Activated CD4-positive, alpha-beta T cell treated with anti-CD3 and anti-CD28 coated beads, Interleukin-2, amount 50 U/mL, for 16 hours (primary cell): ENCODE results near the gene MYO3A.

Source experiments
- DNase-seq: peaks from one replicate; pipeline ENCODE4 v3.0.0-alpha.2; 2020

MYO3A gene

GRCh38 chr10:26216585-26217395, 282.8 kb downstream of the MYO3A start, which contains the start of gene GAD2:
TSS of gene GAD2 (plus strand) at chr10:26216774. CDS start at chr10:26216810, 36 bp downstream.
- DNase-seq = no peak

DNA sequence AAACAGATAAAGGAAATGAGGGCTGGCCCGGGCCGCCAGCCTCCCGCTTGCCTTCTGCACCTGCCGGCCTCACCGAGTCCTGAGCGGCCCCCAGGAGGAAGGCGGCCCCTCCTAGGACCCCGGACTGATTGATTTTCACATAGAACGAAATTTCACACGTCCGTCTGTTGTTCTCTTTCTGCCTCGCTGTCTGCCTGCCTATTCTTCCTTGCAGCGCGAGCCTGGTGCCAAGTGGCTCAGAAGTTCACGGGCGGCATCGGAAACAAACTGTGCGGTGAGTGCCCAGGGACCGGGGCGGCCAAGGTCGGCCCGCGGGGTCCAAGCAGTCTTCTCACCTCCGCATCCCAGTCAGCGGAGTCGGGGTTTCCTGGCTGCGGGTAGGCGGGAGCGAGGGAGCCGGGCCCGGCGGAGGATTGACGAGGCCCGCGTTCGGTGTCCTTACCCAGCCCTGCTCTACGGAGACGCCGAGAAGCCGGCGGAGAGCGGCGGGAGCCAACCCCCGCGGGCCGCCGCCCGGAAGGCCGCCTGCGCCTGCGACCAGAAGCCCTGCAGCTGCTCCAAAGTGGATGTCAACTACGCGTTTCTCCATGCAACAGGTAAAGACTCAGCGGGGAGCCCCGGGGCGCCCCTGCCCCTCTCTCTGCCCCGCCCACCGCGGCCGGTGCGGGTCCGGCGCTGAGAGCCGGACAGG, 283.5 kb downstream of the MYO3A start:
- no peak for DNase-seq

- no peak for DNase-seq
Measured at GRCh38 chr10:26219676-26220075, 285.6 kb downstream of the MYO3A start.

DNA sequence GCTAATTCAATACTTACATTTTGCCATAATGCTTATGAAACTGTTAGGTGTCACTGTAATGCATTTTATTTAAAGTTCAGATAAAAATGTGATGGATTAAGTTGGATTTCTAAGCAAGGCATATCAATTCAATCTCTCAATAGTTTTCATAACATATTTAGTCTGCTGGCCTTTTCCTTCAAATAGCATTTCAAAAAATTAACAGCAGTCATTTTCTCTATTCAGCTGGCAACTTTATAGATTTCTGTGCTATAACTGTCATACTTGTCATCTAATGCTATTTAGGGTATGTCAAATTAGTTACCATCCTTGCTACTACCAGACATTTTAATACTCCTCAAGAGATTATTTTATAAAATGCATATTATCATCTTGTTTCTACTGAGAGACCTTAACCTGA, 286.9 kb downstream of the MYO3A start:
- no peak for DNase-seq

DNA sequence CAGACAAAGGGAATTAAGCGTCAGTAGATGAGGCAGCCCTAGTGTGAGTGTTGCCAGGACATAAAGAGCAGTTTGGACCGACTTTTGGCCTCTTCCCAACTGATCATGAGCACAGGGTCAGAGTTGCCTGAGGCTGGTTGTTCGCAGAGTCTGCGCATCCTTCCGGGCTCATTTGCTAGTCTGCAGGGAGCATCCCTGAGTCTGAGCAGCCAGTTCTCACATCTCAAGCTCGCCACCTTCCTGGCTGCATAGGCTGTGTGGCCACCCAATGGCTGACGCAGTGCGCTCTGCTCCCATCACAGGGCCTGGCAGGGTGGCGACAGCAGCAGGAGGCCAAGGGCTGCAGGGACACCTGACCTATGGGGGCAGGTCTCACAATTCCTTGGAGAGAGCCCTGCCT, 287.5 kb downstream of the MYO3A start:
- no peak for DNase-seq

DNA sequence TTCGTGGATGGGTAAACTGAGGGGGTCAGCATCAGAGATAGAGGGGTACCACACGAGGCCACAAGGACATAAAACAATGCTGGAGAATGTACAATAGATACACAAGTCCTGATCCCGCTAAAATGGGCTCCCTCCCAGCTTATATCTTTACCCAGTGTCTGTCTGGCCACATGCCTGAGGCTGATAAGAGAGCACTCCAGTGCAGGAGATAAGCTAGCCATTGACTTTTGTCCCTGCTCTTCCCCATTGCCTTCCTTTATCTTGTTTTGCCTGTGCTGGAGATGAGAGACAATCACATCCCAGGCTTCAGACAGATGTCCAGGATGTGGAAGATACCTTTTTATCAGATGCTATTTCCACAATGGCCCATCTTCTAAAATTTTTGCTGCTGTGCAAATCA, 288.5 kb downstream of the MYO3A start:
- DNase-seq = no peak

- no peak for DNase-seq
Measured at GRCh38 chr10:26225322-26225721, 291.3 kb downstream of the MYO3A start.

GRCh38 chr10:26227786-26228185, 293.8 kb downstream of the MYO3A start:
- DNase-seq = no peak

GRCh38 chr10:26232174-26232573, 298.1 kb downstream of the MYO3A start:
- no peak for DNase-seq

GRCh38 chr10:26235761-26236160, 301.7 kb downstream of the MYO3A start:
- no peak for DNase-seq

DNA sequence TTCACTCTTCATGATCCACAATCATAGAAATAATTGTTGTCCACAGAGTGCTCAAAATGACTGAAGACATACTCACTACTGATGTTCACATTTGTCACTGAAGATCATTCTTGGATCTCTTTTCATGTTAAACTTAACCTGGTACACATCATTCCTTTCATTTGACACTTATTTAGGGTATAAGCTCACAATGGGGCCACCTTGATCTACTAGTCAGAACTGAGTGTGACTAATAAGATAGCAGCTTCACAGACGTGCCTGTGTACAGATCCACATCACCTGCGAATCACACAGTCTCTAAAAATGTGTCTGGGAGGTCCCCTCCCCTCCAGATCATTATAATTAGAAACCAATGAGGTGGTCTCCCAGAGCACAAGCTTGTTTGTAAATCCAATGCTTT, 304.3 kb downstream of the MYO3A start:
- DNase-seq = no peak

GRCh38 chr10:26242706-26243350, 308.8 kb downstream of the MYO3A start:
- DNase-seq = no peak

GRCh38 chr10:26243351-26243720, 309.3 kb downstream of the MYO3A start:
- DNase-seq = no peak

- no peak for DNase-seq
Measured at GRCh38 chr10:26249681-26250080, 315.7 kb downstream of the MYO3A start.

DNA sequence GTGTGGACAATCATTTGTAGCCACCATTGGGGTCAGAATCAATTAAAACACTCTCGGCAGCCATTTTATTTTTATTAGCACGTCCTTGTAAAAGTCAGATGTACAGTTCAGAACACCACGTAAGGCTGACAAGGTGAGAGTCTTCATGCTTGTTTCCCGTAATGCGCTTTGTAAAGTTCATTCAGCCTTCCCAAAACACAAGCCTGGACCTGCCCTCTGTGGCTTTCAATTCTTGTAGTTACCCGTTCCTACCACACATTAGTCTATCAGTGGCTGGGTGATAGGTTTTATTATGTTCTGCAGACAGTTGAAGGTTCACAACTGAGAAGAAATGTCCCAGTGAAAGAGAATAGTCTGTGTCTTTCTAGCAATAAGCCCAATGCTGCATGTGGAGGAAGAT, 317.9 kb downstream of the MYO3A start:
- no peak for DNase-seq

DNA sequence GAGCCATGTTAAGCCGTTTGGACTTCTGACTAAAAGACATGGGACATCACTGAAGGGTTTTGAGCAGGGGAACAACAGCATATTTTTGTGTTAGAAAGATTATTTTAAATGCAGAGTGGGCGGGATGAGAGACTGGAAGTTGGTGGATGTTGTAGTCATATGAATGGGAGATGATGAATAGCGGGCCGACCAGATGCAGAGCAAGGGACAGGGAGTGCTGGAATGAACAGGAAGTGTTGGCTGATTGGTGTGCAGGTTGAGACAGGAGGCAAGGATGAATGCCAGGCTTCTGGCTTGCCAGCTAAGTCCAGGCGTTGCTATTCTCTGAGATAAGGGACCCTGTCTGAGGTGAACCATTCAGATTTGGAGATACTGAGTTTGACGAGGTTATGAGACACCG, 320.6 kb downstream of the MYO3A start:
- DNase-seq = no peak

DNA sequence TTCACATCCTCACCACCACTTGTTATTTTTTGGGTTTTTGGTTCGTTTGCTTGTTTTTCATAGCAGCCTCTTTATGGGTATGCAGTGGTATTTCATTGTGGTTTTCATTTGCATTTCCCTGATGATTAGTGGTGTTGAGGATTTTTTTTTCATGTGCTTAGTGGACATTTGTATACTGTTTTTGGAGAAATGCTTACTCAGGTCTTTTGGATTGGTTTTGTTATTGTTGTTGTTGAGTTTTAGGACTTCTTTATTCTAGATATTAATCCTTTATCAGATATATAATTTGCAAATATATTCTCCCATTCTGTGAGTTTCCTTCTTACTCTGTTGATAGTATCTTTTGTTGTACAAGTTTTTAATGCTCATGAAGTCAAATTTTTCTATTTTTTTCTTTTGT, 325.3 kb downstream of the MYO3A start:
- no peak for DNase-seq
